ENCODE measurements around the gene TFCP2. TPM values are rescaled to one million over a fixed set of nuclear protein-coding genes. Genes with fewer than 3 reads are reported as not detected.

TFCP2 gene
- total RNA-seq, 1 donor from 2014 or later = 17.0 TPM

- DNase-seq (ENCODE audit: extremely low read depth, low read depth, low spot score) = no peak
These were observed 12.0 kb downstream of the TFCP2 start for GRCh38 chr12:51160814-51161459.

- no peak for DNase-seq (ENCODE audit: extremely low read depth, low read depth, low spot score)
These were observed 16.6 kb downstream of the TFCP2 start for GRCh38 chr12:51156245-51156765.

- no peak for DNase-seq (ENCODE audit: extremely low read depth, low read depth, low spot score)
These were observed 20.0 kb downstream of the TFCP2 start for GRCh38 chr12:51152953-51153352.

- DNase-seq (ENCODE audit: extremely low read depth, low read depth, low spot score) = no peak
These were observed 22.2 kb downstream of the TFCP2 start for GRCh38 chr12:51150777-51151176.

- DNase-seq (ENCODE audit: extremely low read depth, low read depth, low spot score) = no peak
These were observed 25.6 kb downstream of the TFCP2 start for GRCh38 chr12:51147309-51147708.

- DNase-seq (ENCODE audit: extremely low read depth, low read depth, low spot score) = no peak
These were observed 33.6 kb downstream of the TFCP2 start for GRCh38 chr12:51139292-51139844.

- no peak for DNase-seq (ENCODE audit: extremely low read depth, low read depth, low spot score)
These were observed 40.2 kb downstream of the TFCP2 start for GRCh38 chr12:51132693-51133092.

GRCh38 chr12:51131745-51132521, 41.0 kb downstream of the TFCP2 start:
- no peak for DNase-seq (ENCODE audit: extremely low read depth, low read depth, low spot score)

GRCh38 chr12:51128919-51129318, 44.0 kb downstream of the TFCP2 start:
- no peak for DNase-seq (ENCODE audit: extremely low read depth, low read depth, low spot score)

GRCh38 chr12:51127050-51127729, 45.7 kb downstream of the TFCP2 start:
- no peak for DNase-seq (ENCODE audit: extremely low read depth, low read depth, low spot score)

- DNase-seq (ENCODE audit: extremely low read depth, low read depth, low spot score) = no peak
These were observed 46.6 kb downstream of the TFCP2 start for GRCh38 chr12:51126297-51126696.

GRCh38 chr12:51124504-51124903, 48.4 kb downstream of the TFCP2 start:
- DNase-seq (ENCODE audit: extremely low read depth, low read depth, low spot score) = no peak

GRCh38 chr12:51122844-51123243, 50.1 kb downstream of the TFCP2 start:
- DNase-seq (ENCODE audit: extremely low read depth, low read depth, low spot score) = no peak

- no peak for DNase-seq (ENCODE audit: extremely low read depth, low read depth, low spot score)
These were observed 54.2 kb downstream of the TFCP2 start for GRCh38 chr12:51118706-51119105.

- no peak for DNase-seq (ENCODE audit: extremely low read depth, low read depth, low spot score)
These were observed 57.4 kb downstream of the TFCP2 start for GRCh38 chr12:51115533-51115932.

GRCh38 chr12:51108136-51108535, 64.8 kb downstream of the TFCP2 start:
- no peak for DNase-seq (ENCODE audit: extremely low read depth, low read depth, low spot score)

- no peak for DNase-seq (ENCODE audit: extremely low read depth, low read depth, low spot score)
These were observed 69.0 kb downstream of the TFCP2 start for GRCh38 chr12:51103977-51104376.

- no peak for DNase-seq (ENCODE audit: extremely low read depth, low read depth, low spot score)
These were observed 74.3 kb downstream of the TFCP2 start for GRCh38 chr12:51098611-51099010.

- no peak for DNase-seq (ENCODE audit: extremely low read depth, low read depth, low spot score)
These were observed 82.2 kb downstream of the TFCP2 start for GRCh38 chr12:51090705-51091229.

- DNase-seq (ENCODE audit: extremely low read depth, low read depth, low spot score) = no peak
These were observed 85.1 kb downstream of the TFCP2 start for GRCh38 chr12:51087818-51088217.

- DNase-seq (ENCODE audit: extremely low read depth, low read depth, low spot score) = no peak
These were observed 86.0 kb downstream of the TFCP2 start for GRCh38 chr12:51086933-51087332.

All from glomerular endothelial cell (primary cell).